ENCODE measurements around the gene C1GALT1C1. TPM values are rescaled to one million over a fixed set of nuclear protein-coding genes. Genes with fewer than 3 reads are reported as not detected.

Gene C1GALT1C1
- total RNA-seq (10 to 100 TPM in 3 of 5 donors, 1 to 10 TPM in 2; 6.6 to 18.5 (median 14.8) TPM), total RNA-seq (5.2 to 34.7 (median 17.1) reads per million in 29 experiments)
- 23.0 TPM for total RNA-seq (2013)

- Histone ChIP-seq H3K9me3 (no peaks in the 10 kb centered on the region), H3K4me1 (ENCODE audit: control insufficient read depth in 1 of 2, extremely low read depth in 1 of 2, insufficient read depth in 2 of 2, low read length in 2 of 2) (peaks cover 4 to 16% of the 10 kb centered on the region in 2 experiments), H3K4me3 (ENCODE audit: control insufficient read depth in 1 of 2, extremely low read depth in 1 of 2, low read length in 1 of 2) (peak within 1 kb of the TSS; percentile 51 to 63), H3K36me3 (ENCODE audit: control insufficient read depth in 2 of 2, extremely low read depth in 1 of 2, insufficient read depth in 1 of 2, low read length in 1 of 2) (peaks cover 0 to 3% of the 10 kb centered on the region in 2 donors), H3K27me3 (replicated peaks in 1 of 2; ENCODE audit: control insufficient read depth in 2 of 2, extremely low read depth in 1 of 2, insufficient read depth in 2 of 2, low read length in 1 of 2) (no peaks in the 10 kb centered on the region), H3K27ac (ENCODE audit: low read length) (peak within 1 kb of the TSS; percentile 95)
- WGBS (ENCODE audit: insufficient coverage) = 0% methylated on average over 25 of the region's 68 CpGs
- DNase-seq (peak; percentile 80 to 94 (median 90)), ATAC-seq (replicated peaks in 1 of 4) (peak; percentile 92 to 95 (median 94))
- peak within 1 kb of the TSS; percentile 78 to 97 (median 80) for H3K4me3 Mint-ChIP-seq
- CTCF ChIA-PET = no interaction called here
- H3K4me1 Mint-ChIP-seq = peaks cover 14 to 30% (median 24%) of the 10 kb centered on the region in 3 donors
- POLR2A ChIA-PET = interaction anchor here in 1 of 2 donors (0.6 kb wide), 2 partner anchors 45 to 144 kb away, joined by 3 read pairs; no protein-coding TSS in a partner anchor
- no peaks in the 10 kb centered on the region for H3K9me3 Mint-ChIP-seq
- no peaks in the 10 kb centered on the region for H3K36me3 Mint-ChIP-seq
- H3K27me3 Mint-ChIP-seq = no peaks in the 10 kb centered on the region
- peak within 1 kb of the TSS; percentile 95 to 97 for H3K27ac Mint-ChIP-seq
Observed at GRCh38 chrX:120629667-120630537, at the start of gene C1GALT1C1. Gene C1GALT1C1, minus strand, starts transcription at chrX:120630054. Its CDS starts 2,888 bp downstream, at chrX:120627166.

GRCh38 chrX:120677004-120677652, 47.3 kb upstream of the C1GALT1C1 start:
- H3K27me3 Mint-ChIP-seq = peaks cover 0 to 2% of the 10 kb centered on the region in 2 donors
- no peak overlapping the region for H3K27ac ChIP-seq (ENCODE audit: low read length)
- peaks cover 0 to 1% (median 0%) of the 10 kb centered on the region in 3 donors for H3K9me3 Mint-ChIP-seq
- no peaks in the 10 kb centered on the region for H3K4me1 ChIP-seq (ENCODE audit: control insufficient read depth in 1 of 2, extremely low read depth in 1 of 2, insufficient read depth in 2 of 2, low read length in 2 of 2)
- DNase-seq (no peak), ATAC-seq (replicated peaks in 1 of 4) (no peak)
- ChIA-PET CTCF (interaction anchor here in 1 of 2 donors (1.2 kb wide), 1 partner anchor 297 kb away, joined by 5 read pairs; no protein-coding TSS in a partner anchor), POLR2A (no interaction called here)
- no peaks in the 10 kb centered on the region for H3K36me3 ChIP-seq (ENCODE audit: control insufficient read depth in 2 of 2, extremely low read depth in 1 of 2, insufficient read depth in 1 of 2, low read length in 1 of 2)
- WGBS (ENCODE audit: insufficient coverage) = no CpG with 5 or more reads among the region's 2 CpGs
- H3K4me3 ChIP-seq (ENCODE audit: control insufficient read depth in 1 of 2, extremely low read depth in 1 of 2, low read length in 1 of 2) = no peak overlapping the region
- no peak overlapping the region for H3K4me3 Mint-ChIP-seq
- H3K4me1 Mint-ChIP-seq = peaks cover 5 to 9% (median 7%) of the 10 kb centered on the region in 3 donors
- H3K27me3 ChIP-seq (replicated peaks in 1 of 2; ENCODE audit: control insufficient read depth in 2 of 2, extremely low read depth in 1 of 2, insufficient read depth in 2 of 2, low read length in 1 of 2) = no peaks in the 10 kb centered on the region
- no peaks in the 10 kb centered on the region for H3K9me3 ChIP-seq
- no peaks in the 10 kb centered on the region for H3K36me3 Mint-ChIP-seq
- H3K27ac Mint-ChIP-seq = no peak overlapping the region

- Mint-ChIP-seq H3K36me3 (no peaks in the 10 kb centered on the region), H3K27ac (no peak overlapping the region), H3K4me1 (peaks cover 0 to 5% (median 2%) of the 10 kb centered on the region in 3 donors), H3K27me3 (peaks cover 0 to 5% of the 10 kb centered on the region in 2 donors), H3K9me3 (no peaks in the 10 kb centered on the region), H3K4me3 (no peak overlapping the region)
- no CpG with 5 or more reads among the region's 4 CpGs for WGBS (ENCODE audit: insufficient coverage)
- Histone ChIP-seq H3K27ac (ENCODE audit: low read length) (no peak overlapping the region), H3K9me3 (no peaks in the 10 kb centered on the region), H3K36me3 (ENCODE audit: control insufficient read depth in 2 of 2, extremely low read depth in 1 of 2, insufficient read depth in 1 of 2, low read length in 1 of 2) (no peaks in the 10 kb centered on the region), H3K27me3 (replicated peaks in 1 of 2; ENCODE audit: control insufficient read depth in 2 of 2, extremely low read depth in 1 of 2, insufficient read depth in 2 of 2, low read length in 1 of 2) (no peaks in the 10 kb centered on the region), H3K4me3 (ENCODE audit: control insufficient read depth in 1 of 2, extremely low read depth in 1 of 2, low read length in 1 of 2) (no peak overlapping the region), H3K4me1 (ENCODE audit: control insufficient read depth in 1 of 2, extremely low read depth in 1 of 2, insufficient read depth in 2 of 2, low read length in 2 of 2) (no peaks in the 10 kb centered on the region)
- DNase-seq = no peak
- CTCF ChIA-PET = interaction anchor here (0.6 kb wide), 2 partner anchors 60 to 1064 kb away, joined by 3 to 5 read pairs; no protein-coding TSS in a partner anchor
- ATAC-seq (replicated peaks in 1 of 4) = no peak
- POLR2A ChIA-PET = no interaction called here
Observed at GRCh38 chrX:120672841-120673530, 43.1 kb upstream of the C1GALT1C1 start.

GRCh38 chrX:120672389-120672788, 42.5 kb upstream of the C1GALT1C1 start:
- H3K4me1 ChIP-seq (ENCODE audit: control insufficient read depth in 1 of 2, extremely low read depth in 1 of 2, insufficient read depth in 2 of 2, low read length in 2 of 2) = no peaks in the 10 kb centered on the region
- no peak overlapping the region for H3K4me3 ChIP-seq (ENCODE audit: control insufficient read depth in 1 of 2, extremely low read depth in 1 of 2, low read length in 1 of 2)
- no peak overlapping the region for H3K4me3 Mint-ChIP-seq
- no peaks in the 10 kb centered on the region for H3K27me3 ChIP-seq (replicated peaks in 1 of 2; ENCODE audit: control insufficient read depth in 2 of 2, extremely low read depth in 1 of 2, insufficient read depth in 2 of 2, low read length in 1 of 2)
- H3K27ac ChIP-seq (ENCODE audit: low read length) = no peak overlapping the region
- no peaks in the 10 kb centered on the region for H3K36me3 ChIP-seq (ENCODE audit: control insufficient read depth in 2 of 2, extremely low read depth in 1 of 2, insufficient read depth in 1 of 2, low read length in 1 of 2)
- ATAC-seq (replicated peaks in 1 of 4) = no peak
- H3K27ac Mint-ChIP-seq = no peak overlapping the region
- no peaks in the 10 kb centered on the region for H3K9me3 Mint-ChIP-seq
- no peak for DNase-seq
- H3K36me3 Mint-ChIP-seq = no peaks in the 10 kb centered on the region
- H3K4me1 Mint-ChIP-seq = peaks cover 0 to 5% (median 2%) of the 10 kb centered on the region in 3 donors
- H3K9me3 ChIP-seq = no peaks in the 10 kb centered on the region
- ChIA-PET POLR2A (interaction anchor here in 1 of 2 donors (0.6 kb wide), 1 partner anchor 10 kb away, joined by 15 read pairs; no protein-coding TSS in a partner anchor), CTCF (no interaction called here)
- H3K27me3 Mint-ChIP-seq = peaks cover 0 to 5% of the 10 kb centered on the region in 2 donors
- WGBS (ENCODE audit: insufficient coverage) = no CpG with 5 or more reads among the region's 3 CpGs

GRCh38 chrX:120671963-120672362, 42.1 kb upstream of the C1GALT1C1 start:
- CTCF ChIA-PET = no interaction called here

GRCh38 chrX:120668357-120668756, 38.5 kb upstream of the C1GALT1C1 start:
- Histone ChIP-seq H3K4me3 (ENCODE audit: control insufficient read depth in 1 of 2, extremely low read depth in 1 of 2, low read length in 1 of 2) (no peak overlapping the region), H3K36me3 (ENCODE audit: control insufficient read depth in 2 of 2, extremely low read depth in 1 of 2, insufficient read depth in 1 of 2, low read length in 1 of 2) (no peaks in the 10 kb centered on the region), H3K27ac (ENCODE audit: low read length) (no peak overlapping the region), H3K9me3 (no peaks in the 10 kb centered on the region), H3K27me3 (replicated peaks in 1 of 2; ENCODE audit: control insufficient read depth in 2 of 2, extremely low read depth in 1 of 2, insufficient read depth in 2 of 2, low read length in 1 of 2) (no peaks in the 10 kb centered on the region), H3K4me1 (ENCODE audit: control insufficient read depth in 1 of 2, extremely low read depth in 1 of 2, insufficient read depth in 2 of 2, low read length in 2 of 2) (peaks cover 0 to 2% of the 10 kb centered on the region in 2 experiments)
- ChIA-PET POLR2A (no interaction called here), CTCF (no interaction called here)
- H3K4me3 Mint-ChIP-seq = no peak overlapping the region
- H3K36me3 Mint-ChIP-seq = no peaks in the 10 kb centered on the region
- no peaks in the 10 kb centered on the region for H3K4me1 Mint-ChIP-seq
- no peak for DNase-seq
- H3K9me3 Mint-ChIP-seq = no peaks in the 10 kb centered on the region
- H3K27me3 Mint-ChIP-seq = peaks cover 0 to 5% of the 10 kb centered on the region in 2 donors
- H3K27ac Mint-ChIP-seq = no peak overlapping the region
- no peak for ATAC-seq (replicated peaks in 1 of 4)

More at GRCh38 chrX:120671963-120672362, 42.1 kb upstream of the C1GALT1C1 start:
- no peak overlapping the region for H3K27ac ChIP-seq (ENCODE audit: low read length)
- H3K9me3 ChIP-seq = no peaks in the 10 kb centered on the region
- DNase-seq (no peak), ATAC-seq (replicated peaks in 1 of 4) (no peak)
- no peaks in the 10 kb centered on the region for H3K9me3 Mint-ChIP-seq
- H3K4me1 ChIP-seq (ENCODE audit: control insufficient read depth in 1 of 2, extremely low read depth in 1 of 2, insufficient read depth in 2 of 2, low read length in 2 of 2) = no peaks in the 10 kb centered on the region
- POLR2A ChIA-PET = interaction anchor here in 1 of 2 donors (0.6 kb wide), 1 partner anchor 10 kb away, joined by 15 read pairs; no protein-coding TSS in a partner anchor
- no peaks in the 10 kb centered on the region for H3K36me3 Mint-ChIP-seq
- H3K36me3 ChIP-seq (ENCODE audit: control insufficient read depth in 2 of 2, extremely low read depth in 1 of 2, insufficient read depth in 1 of 2, low read length in 1 of 2) = no peaks in the 10 kb centered on the region
- peaks cover 0 to 5% of the 10 kb centered on the region in 2 donors for H3K27me3 Mint-ChIP-seq
- no peak overlapping the region for H3K27ac Mint-ChIP-seq
- H3K27me3 ChIP-seq (replicated peaks in 1 of 2; ENCODE audit: control insufficient read depth in 2 of 2, extremely low read depth in 1 of 2, insufficient read depth in 2 of 2, low read length in 1 of 2) = no peaks in the 10 kb centered on the region
- no peak overlapping the region for H3K4me3 ChIP-seq (ENCODE audit: control insufficient read depth in 1 of 2, extremely low read depth in 1 of 2, low read length in 1 of 2)
- no peak overlapping the region for H3K4me3 Mint-ChIP-seq
- peaks cover 0 to 2% (median 0%) of the 10 kb centered on the region in 3 donors for H3K4me1 Mint-ChIP-seq

All from T-cell (primary cell).